Liver (tissue), 9 donors: ENCODE results near the gene CRB2. TPM values are rescaled to one million over a fixed set of nuclear protein-coding genes. Genes with fewer than 3 reads are reported as not detected.

Experiments
- DNase-seq: peaks from one replicate; pipeline ENCODE4 v3.0.0-alpha.2; 2017; ENCODE audit warnings: low spot score
- H3K27ac ChIP-seq, 2 donors: one replicate each; pipeline ENCODE4 v1.7.0; 2013; ENCODE audit warnings: inconsistent platforms in 2 of 2, low read length in 2 of 2, control low read depth in 1 of 2, low read depth in 1 of 2, mild to moderate bottlenecking in 1 of 2
- H3K27me3 ChIP-seq, 4 donors: one replicate each; pipeline versions ENCODE4 v1.6.1 to v1.7.0; 2013; ENCODE audit warnings: low read length in 3 of 4, inconsistent platforms in 1 of 4, mild to moderate bottlenecking in 1 of 4, moderate library complexity in 1 of 4; ENCODE audit not compliant: control insufficient read depth in 4 of 4, insufficient read depth in 4 of 4
- H3K36me3 ChIP-seq, 4 donors: one replicate each; pipeline versions ENCODE4 v1.6.1 to v1.7.0; 2013; ENCODE audit warnings: low read length in 3 of 4, mild to moderate bottlenecking in 3 of 4, low read depth in 1 of 4, moderate library complexity in 1 of 4; ENCODE audit not compliant: control insufficient read depth in 4 of 4, insufficient read depth in 3 of 4
- H3K4me1 ChIP-seq, 4 donors: one replicate each; pipeline versions ENCODE4 v1.6.1 to v1.7.0; 2013; ENCODE audit warnings: low read length in 3 of 4, mild to moderate bottlenecking in 3 of 4, moderate library complexity in 1 of 4; ENCODE audit not compliant: control insufficient read depth in 4 of 4, insufficient read depth in 4 of 4
- H3K4me3 ChIP-seq, 3 donors: one replicate each; pipeline versions ENCODE4 v1.6.1 to v1.7.0; 2013; ENCODE audit warnings: low read length in 3 of 3, control low read depth in 1 of 3, low read depth in 1 of 3, mild to moderate bottlenecking in 1 of 3
- H3K9ac ChIP-seq, 2 donors: one replicate each; pipeline ENCODE4 v1.7.0; 2013; ENCODE audit warnings: low read length in 2 of 2, mild to moderate bottlenecking in 2 of 2, moderate library complexity in 2 of 2, control low read depth in 1 of 2, low read depth in 1 of 2
- H3K9me3 ChIP-seq, 4 donors: one replicate each; pipeline versions ENCODE4 v1.6.1 to v1.7.0; 2013; ENCODE audit warnings: low read length in 3 of 4; ENCODE audit not compliant: control insufficient read depth in 4 of 4
- ATF3 ChIP-seq: IDR thresholded peaks from 2 replicates; pipeline ENCODE4 v1.6.1; 2016; ENCODE audit warnings: antibody characterized with exemption
- CTCF ChIP-seq: fragments of 150-350 bp; IDR thresholded peaks from 2 replicates; pipeline ENCODE4 v1.5.1; 2017; ENCODE audit warnings: improper control_type of control experiment, low read depth, low read length; ENCODE audit not compliant: missing input control
- EGR1 ChIP-seq, 2 donors: IDR thresholded peaks; 2 replicates each; pipeline ENCODE4 v1.6.1; 2016 to 2018; ENCODE audit warnings: antibody characterized with exemption in 2 of 2, low read depth in 2 of 2
- FOXA1 ChIP-seq: IDR thresholded peaks from 2 replicates; pipeline ENCODE4 v1.6.1; 2016; ENCODE audit warnings: antibody characterized with exemption
- FOXA2 ChIP-seq: IDR thresholded peaks from 2 replicates; pipeline ENCODE4 v1.6.1; 2016; ENCODE audit warnings: antibody characterized with exemption
- GABPA ChIP-seq, 2 donors: IDR thresholded peaks in 1 of 2; conservative IDR thresholded peaks in 1 of 2; 2 replicates each; pipeline ENCODE4 v1.6.1; 2016; ENCODE audit warnings: antibody characterized with exemption in 2 of 2, mild to moderate bottlenecking in 1 of 2, moderate library complexity in 1 of 2
- HNF4A ChIP-seq, 2 donors: conservative IDR thresholded peaks; 2 replicates each; pipeline ENCODE4 v1.6.1; 2016; ENCODE audit warnings: antibody characterized with exemption in 2 of 2, mild to moderate bottlenecking in 2 of 2
- HNF4G ChIP-seq: IDR thresholded peaks from 2 replicates; pipeline ENCODE4 v1.6.1; 2016; ENCODE audit warnings: antibody characterized with exemption
- JUND ChIP-seq, 2 donors: IDR thresholded peaks; 2 replicates each; pipeline ENCODE4 v1.6.1; 2016; ENCODE audit warnings: antibody characterized with exemption in 2 of 2
- MAX ChIP-seq: IDR thresholded peaks from 2 replicates; pipeline ENCODE4 v1.6.1; 2016; ENCODE audit warnings: antibody characterized with exemption
- NR2F2 ChIP-seq: IDR thresholded peaks from 2 replicates; pipeline ENCODE4 v1.6.1; 2016; ENCODE audit warnings: antibody characterized with exemption
- RAD21 ChIP-seq, 2 donors: IDR thresholded peaks; 2 replicates each; pipeline ENCODE4 v1.6.1; 2016; ENCODE audit warnings: antibody characterized with exemption in 2 of 2, mild to moderate bottlenecking in 2 of 2
- REST ChIP-seq: IDR thresholded peaks from 2 replicates; pipeline ENCODE4 v1.6.1; 2016; ENCODE audit warnings: antibody characterized with exemption, mild to moderate bottlenecking
- RXRA ChIP-seq, 2 donors: IDR thresholded peaks; 2 replicates each; pipeline ENCODE4 v1.6.1; 2017 to 2018; ENCODE audit warnings: antibody characterized with exemption in 2 of 2, mild to moderate bottlenecking in 1 of 2
- SP1 ChIP-seq: IDR thresholded peaks from 2 replicates; pipeline ENCODE4 v1.6.1; 2018; ENCODE audit warnings: antibody characterized with exemption, mild to moderate bottlenecking
- TAF1 ChIP-seq: conservative IDR thresholded peaks from 2 replicates; pipeline ENCODE4 v1.6.1; 2016; ENCODE audit warnings: antibody characterized with exemption, mild to moderate bottlenecking
- YY1 ChIP-seq: IDR thresholded peaks from 2 replicates; pipeline ENCODE4 v1.6.1; 2016; ENCODE audit warnings: antibody characterized with exemption, mild to moderate bottlenecking
- ZBTB33 ChIP-seq: IDR thresholded peaks from 2 replicates; pipeline ENCODE4 v1.6.1; 2016; ENCODE audit warnings: antibody characterized with exemption
- WGBS: extraction: QIAGEN DNeasy Blood & Tissue Kit; methylation state at CpG from one replicate; pipeline ENCODE4 v1.1.7; 2013; 5-methylcytosine and 5-hydroxymethylcytosine counted together
- polyA plus RNA-seq, 2 donors: library from polyadenylated mRNA; stranded (reverse) in 1 of 2; unstranded in 1 of 2; fragments of 200-250 nt in 1 of 2; fragments of >200 nt in 1 of 2; fragmentation: Nextera tagmentation in 1 of 2; extraction: Ambion mirVana in 1 of 2; gene quantifications; one replicate each; pipeline versions ENCODE4 v1.2.1 to v1.2.3, GENCODE V29; 2013 to 2015
- total RNA-seq, 2 donors: library from RNA; depleted of rRNA; stranded (reverse); fragments of >200 nt; gene quantifications; one replicate each; pipeline ENCODE4 v1.2.3, GENCODE V29; 2014
- donor health status: healthy.
- donor health status: healthy.
- donor health status: healthy.
- donor health status: healthy.
- donor health status: healthy.

CRB2 gene
- total and polyA plus RNA-seq, 4 donors = 1.7 TPM; not detected in 3

GRCh38 chr9:123353041-123353440 lies 3.0 kb upstream of the CRB2 start:
- DNase-seq = no peak
- Histone ChIP-seq H3K4me3 (no peak overlapping the region), H3K27me3 (no peaks in the 10 kb centered on the region), H3K9ac (no peak overlapping the region), H3K36me3 (no peaks in the 10 kb centered on the region), H3K9me3 (no peaks in the 10 kb centered on the region), H3K27ac (no peak overlapping the region), H3K4me1 (peaks cover 0 to 13% (median 8%) of the 10 kb centered on the region in 4 donors)
- WGBS = 68% methylated on average over 4 of the region's 4 CpGs
- TF ChIP-seq HNF4A (conservative IDR thresholded peaks at IDR 0.05) = no peak
- TF ChIP-seq FOXA1 = no peak
- TF ChIP-seq REST = no peak
- TF ChIP-seq FOXA2 = no peak
- no peak for TF ChIP-seq SP1
- no peak for TF ChIP-seq TAF1
- no peak for TF ChIP-seq ZBTB33
- no peak for TF ChIP-seq RXRA (IDR thresholded peaks at IDR 0.05)
- no peak for TF ChIP-seq EGR1 (IDR thresholded peaks at IDR 0.05; ENCODE audit: low read depth in 2 of 2)
- no peak for TF ChIP-seq GABPA (IDR thresholded peaks at IDR 0.05 in 1 of 2, conservative IDR thresholded peaks at IDR 0.05 in 1 of 2)
- no peak for TF ChIP-seq ATF3
- TF ChIP-seq MAX = no peak
- TF ChIP-seq CTCF = no peak
- TF ChIP-seq JUND (IDR thresholded peaks at IDR 0.05) = no peak
- TF ChIP-seq YY1 = no peak
- TF ChIP-seq RAD21 (IDR thresholded peaks at IDR 0.05) = no peak
- no peak for TF ChIP-seq NR2F2
- TF ChIP-seq HNF4G = no peak
